Measurements from ENCODE around the gene PRKN.

DNA sequence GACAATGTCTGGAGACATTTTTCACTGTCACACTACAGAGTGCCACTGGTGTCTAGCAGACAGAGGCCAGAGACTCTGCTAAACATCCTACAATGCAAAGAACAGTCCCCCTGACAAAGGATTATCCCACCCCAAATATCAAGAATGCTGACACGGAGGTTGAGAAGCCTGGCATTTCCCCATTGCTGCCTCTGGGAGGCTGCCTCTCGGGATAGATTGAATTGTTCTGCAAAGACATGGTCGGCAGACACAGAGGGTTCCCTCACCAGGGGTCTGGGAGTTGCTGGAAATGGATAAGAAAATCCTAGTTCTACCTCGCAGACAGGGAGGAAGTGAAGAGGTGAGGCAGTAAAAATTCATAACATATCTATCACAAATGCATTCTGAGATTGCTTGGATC is 1287.3 kb downstream of the PRKN start:
- TF ChIP-seq, protein P1, sequence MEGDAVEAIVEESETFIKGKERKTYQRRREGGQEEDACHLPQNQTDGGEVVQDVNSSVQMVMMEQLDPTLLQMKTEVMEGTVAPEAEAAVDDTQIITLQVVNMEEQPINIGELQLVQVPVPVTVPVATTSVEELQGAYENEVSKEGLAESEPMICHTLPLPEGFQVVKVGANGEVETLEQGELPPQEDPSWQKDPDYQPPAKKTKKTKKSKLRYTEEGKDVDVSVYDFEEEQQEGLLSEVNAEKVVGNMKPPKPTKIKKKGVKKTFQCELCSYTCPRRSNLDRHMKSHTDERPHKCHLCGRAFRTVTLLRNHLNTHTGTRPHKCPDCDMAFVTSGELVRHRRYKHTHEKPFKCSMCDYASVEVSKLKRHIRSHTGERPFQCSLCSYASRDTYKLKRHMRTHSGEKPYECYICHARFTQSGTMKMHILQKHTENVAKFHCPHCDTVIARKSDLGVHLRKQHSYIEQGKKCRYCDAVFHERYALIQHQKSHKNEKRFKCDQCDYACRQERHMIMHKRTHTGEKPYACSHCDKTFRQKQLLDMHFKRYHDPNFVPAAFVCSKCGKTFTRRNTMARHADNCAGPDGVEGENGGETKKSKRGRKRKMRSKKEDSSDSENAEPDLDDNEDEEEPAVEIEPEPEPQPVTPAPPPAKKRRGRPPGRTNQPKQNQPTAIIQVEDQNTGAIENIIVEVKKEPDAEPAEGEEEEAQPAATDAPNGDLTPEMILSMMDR (conservative IDR thresholded peaks at IDR 0.05 in 1 of 2, IDR thresholded peaks at IDR 0.05 in 1 of 2; ENCODE audit: low read depth in 1 of 2, low read length in 2 of 2), result no peak
- no peak for TF ChIP-seq EZH2 (IDR thresholded peaks at IDR 0.05; ENCODE audit: low read length, missing control alignments)

Data from fibroblast of lung (primary cell).